ENCODE results near the gene SELL. TPM values are rescaled to one million over a fixed set of nuclear protein-coding genes. Genes with fewer than 3 reads are reported as not detected.
"Not testable (repeated sequence)": the region's sequence is repeated elsewhere in the genome, so short reads cannot be mapped to it uniquely, and the experiment has no call there.

The SELL gene
- total and polyA plus RNA-seq, 2 experiments from 2014 or later: 1.1 to 1.5 TPM

DNA sequence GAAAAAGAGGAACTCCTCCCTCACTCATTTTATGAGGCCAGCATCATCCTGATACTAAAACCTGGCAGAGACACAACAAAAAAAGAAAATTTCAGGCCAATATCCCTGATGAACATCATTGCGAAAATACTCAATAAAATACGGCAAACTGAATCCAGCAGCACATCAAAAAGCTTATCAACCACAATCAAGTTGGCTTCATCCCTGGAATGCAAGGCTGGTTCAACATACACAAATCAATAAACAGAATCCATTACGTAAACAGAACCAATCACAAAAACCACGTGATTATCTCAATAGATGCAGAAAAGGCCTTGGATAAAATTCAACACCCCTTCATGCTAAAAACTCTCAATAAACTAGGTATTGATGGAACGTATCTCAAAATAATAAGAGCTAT, 1.7 kb upstream of the SELL start:
- not testable (repeated sequence) for H2AFZ ChIP-seq; H3K79me2 ChIP-seq; H4K20me1 ChIP-seq (ENCODE audit: insufficient read depth, poor library complexity, severe bottlenecking); H3K27me3 ChIP-seq; H3K4me1 ChIP-seq (ENCODE audit: insufficient read depth); H3K4me3 ChIP-seq; DNase-seq (ENCODE audit: low spot score); H3K9me2 ChIP-seq (replicated peaks; ENCODE audit: insufficient read depth); H3K27ac ChIP-seq; H3K36me3 ChIP-seq (replicated peaks; ENCODE audit: insufficient read depth, low read depth); H3K9me3 ChIP-seq (ENCODE audit: low read depth); H3K4me2 ChIP-seq
- 92% methylated on average over 5 of the region's 5 CpGs for WGBS (ENCODE audit: low lambda C conversion rate, missing lambda C conversion rate)

DNA sequence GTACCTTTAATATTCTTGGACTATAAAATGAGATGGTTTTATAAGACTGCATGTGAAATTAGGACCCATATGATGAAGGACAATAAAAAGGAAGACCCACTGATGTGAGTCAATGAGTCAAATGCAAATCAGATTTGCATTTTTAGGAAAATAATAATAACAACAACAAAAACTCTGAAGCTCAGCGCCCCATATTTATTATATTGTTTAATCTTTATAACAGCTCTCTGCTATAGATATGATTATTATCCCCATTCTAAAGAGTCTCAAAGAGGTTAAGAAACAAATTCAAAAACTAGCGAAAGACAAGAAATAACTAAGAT, 850 bp upstream of the SELL start:
- H3K79me2 ChIP-seq: no peaks in the 10 kb centered on the region
- no peak overlapping the region for H2AFZ ChIP-seq
- no peak overlapping the region for H3K4me3 ChIP-seq
- TF ChIP-seq, protein P1, sequence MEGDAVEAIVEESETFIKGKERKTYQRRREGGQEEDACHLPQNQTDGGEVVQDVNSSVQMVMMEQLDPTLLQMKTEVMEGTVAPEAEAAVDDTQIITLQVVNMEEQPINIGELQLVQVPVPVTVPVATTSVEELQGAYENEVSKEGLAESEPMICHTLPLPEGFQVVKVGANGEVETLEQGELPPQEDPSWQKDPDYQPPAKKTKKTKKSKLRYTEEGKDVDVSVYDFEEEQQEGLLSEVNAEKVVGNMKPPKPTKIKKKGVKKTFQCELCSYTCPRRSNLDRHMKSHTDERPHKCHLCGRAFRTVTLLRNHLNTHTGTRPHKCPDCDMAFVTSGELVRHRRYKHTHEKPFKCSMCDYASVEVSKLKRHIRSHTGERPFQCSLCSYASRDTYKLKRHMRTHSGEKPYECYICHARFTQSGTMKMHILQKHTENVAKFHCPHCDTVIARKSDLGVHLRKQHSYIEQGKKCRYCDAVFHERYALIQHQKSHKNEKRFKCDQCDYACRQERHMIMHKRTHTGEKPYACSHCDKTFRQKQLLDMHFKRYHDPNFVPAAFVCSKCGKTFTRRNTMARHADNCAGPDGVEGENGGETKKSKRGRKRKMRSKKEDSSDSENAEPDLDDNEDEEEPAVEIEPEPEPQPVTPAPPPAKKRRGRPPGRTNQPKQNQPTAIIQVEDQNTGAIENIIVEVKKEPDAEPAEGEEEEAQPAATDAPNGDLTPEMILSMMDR (IDR thresholded peaks at IDR 0.05; ENCODE audit: poor library complexity): no peak
- TF ChIP-seq EZH2phosphoT487 (IDR thresholded peaks at IDR 0.05; ENCODE audit: low read depth, severe bottlenecking, unreplicated experiment) (no peak), EZH2 (IDR thresholded peaks at IDR 0.05; ENCODE audit: borderline replicate concordance) (no peak)
- H3K36me3 ChIP-seq (replicated peaks; ENCODE audit: insufficient read depth, low read depth): no peaks in the 10 kb centered on the region
- H3K27ac ChIP-seq: no peak overlapping the region
- H4K20me1 ChIP-seq (ENCODE audit: insufficient read depth, poor library complexity, severe bottlenecking): no peaks in the 10 kb centered on the region
- H3K4me2 ChIP-seq: no peak overlapping the region
- no peaks in the 10 kb centered on the region for H3K9me2 ChIP-seq (replicated peaks; ENCODE audit: insufficient read depth)
- WGBS (ENCODE audit: low lambda C conversion rate, missing lambda C conversion rate): 98% methylated on average over 2 of the region's 2 CpGs
- H3K4me1 ChIP-seq (ENCODE audit: insufficient read depth): no peaks in the 10 kb centered on the region
- DNase-seq (ENCODE audit: low spot score): no peak
- no peaks in the 10 kb centered on the region for H3K27me3 ChIP-seq
- no peaks in the 10 kb centered on the region for H3K9me3 ChIP-seq (ENCODE audit: low read depth)

DNA sequence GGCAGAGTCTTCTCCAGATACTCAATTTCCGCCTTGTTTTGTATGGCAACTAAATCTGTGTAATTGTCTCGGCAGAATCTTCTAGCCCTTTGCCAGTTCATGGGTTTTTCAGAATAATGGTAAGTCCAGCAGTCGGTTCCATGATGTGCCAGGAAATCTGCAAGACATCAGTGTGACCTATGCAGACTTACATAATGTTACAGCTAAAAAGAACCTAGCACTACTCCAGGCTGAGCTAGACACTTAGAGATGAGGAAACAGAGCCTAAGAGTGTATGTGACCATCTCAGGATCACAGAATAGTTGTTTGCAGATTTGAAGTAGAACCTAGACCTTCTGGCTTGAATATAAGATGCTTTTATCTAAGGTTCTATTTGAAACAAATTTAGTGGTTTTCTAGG, 2.8 kb downstream of the SELL start:
- TF ChIP-seq EZH2phosphoT487 (IDR thresholded peaks at IDR 0.05; ENCODE audit: low read depth, severe bottlenecking, unreplicated experiment): no peak
- TF ChIP-seq, protein P1 (IDR thresholded peaks at IDR 0.05; ENCODE audit: poor library complexity): no peak
- TF ChIP-seq EZH2 (IDR thresholded peaks at IDR 0.05; ENCODE audit: borderline replicate concordance): no peak
- H3K36me3 ChIP-seq (replicated peaks; ENCODE audit: insufficient read depth, low read depth): no peaks in the 10 kb centered on the region
- no peaks in the 10 kb centered on the region for H3K4me1 ChIP-seq (ENCODE audit: insufficient read depth)
- no peaks in the 10 kb centered on the region for H3K79me2 ChIP-seq
- DNase-seq (ENCODE audit: low spot score): no peak
- no peaks in the 10 kb centered on the region for H4K20me1 ChIP-seq (ENCODE audit: insufficient read depth, poor library complexity, severe bottlenecking)
- H3K27ac ChIP-seq: no peak overlapping the region
- no peaks in the 10 kb centered on the region for H3K27me3 ChIP-seq
- H3K4me3 ChIP-seq: no peak overlapping the region
- H3K9me2 ChIP-seq (replicated peaks; ENCODE audit: insufficient read depth): no peaks in the 10 kb centered on the region
- no peak overlapping the region for H2AFZ ChIP-seq
- H3K4me2 ChIP-seq: no peak overlapping the region
- no peaks in the 10 kb centered on the region for H3K9me3 ChIP-seq (ENCODE audit: low read depth)
- 93% methylated on average over 3 of the region's 3 CpGs for WGBS (ENCODE audit: low lambda C conversion rate, missing lambda C conversion rate)

DNA sequence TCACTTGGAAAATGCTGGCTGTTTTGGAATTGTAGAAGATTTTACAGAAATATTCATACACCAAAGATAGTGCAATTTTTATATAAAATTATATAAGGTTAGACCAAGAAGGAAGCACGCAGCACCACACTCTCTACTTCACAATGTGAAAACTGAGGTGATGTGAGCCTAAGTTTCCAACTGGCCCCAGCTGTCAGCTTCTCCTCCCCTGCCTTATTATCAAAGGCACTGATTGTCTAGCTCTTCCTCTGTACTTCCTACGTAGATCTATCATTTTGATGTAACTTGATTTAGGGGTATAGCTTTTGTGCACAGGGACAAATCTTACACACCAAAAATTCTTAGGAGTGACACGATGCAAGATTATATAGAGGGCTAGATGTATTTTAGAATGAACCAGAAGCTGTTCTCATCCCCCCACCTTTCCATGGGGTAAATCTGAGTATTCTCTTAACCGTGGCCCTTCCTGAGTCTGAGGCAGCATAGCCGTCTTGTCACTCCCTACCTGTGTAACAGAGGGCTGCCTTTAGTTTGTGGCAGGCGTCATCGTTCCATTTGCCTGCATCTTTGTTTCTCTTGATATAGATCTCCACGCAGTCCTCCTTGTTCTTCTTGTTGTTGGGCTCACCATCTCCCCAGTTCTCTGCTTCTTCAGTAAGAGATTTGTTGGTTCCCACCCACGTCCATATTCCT, 3.4 kb downstream of the SELL start:
- Histone ChIP-seq H3K4me2 (no peak overlapping the region), H4K20me1 (ENCODE audit: insufficient read depth, poor library complexity, severe bottlenecking) (no peaks in the 10 kb centered on the region), H3K79me2 (no peaks in the 10 kb centered on the region), H3K36me3 (replicated peaks; ENCODE audit: insufficient read depth, low read depth) (no peaks in the 10 kb centered on the region), H2AFZ (no peak overlapping the region), H3K9me3 (ENCODE audit: low read depth) (no peaks in the 10 kb centered on the region), H3K27ac (no peak overlapping the region), H3K27me3 (no peaks in the 10 kb centered on the region), H3K4me1 (ENCODE audit: insufficient read depth) (no peaks in the 10 kb centered on the region), H3K4me3 (no peak overlapping the region), H3K9me2 (replicated peaks; ENCODE audit: insufficient read depth) (no peaks in the 10 kb centered on the region)
- no peak for DNase-seq (ENCODE audit: low spot score)
- TF ChIP-seq, protein P1 (IDR thresholded peaks at IDR 0.05; ENCODE audit: poor library complexity): no peak
- TF ChIP-seq EZH2phosphoT487 (IDR thresholded peaks at IDR 0.05; ENCODE audit: low read depth, severe bottlenecking, unreplicated experiment): no peak
- TF ChIP-seq EZH2 (IDR thresholded peaks at IDR 0.05; ENCODE audit: borderline replicate concordance): no peak
- WGBS (ENCODE audit: low lambda C conversion rate, missing lambda C conversion rate): 81% methylated on average over 9 of the region's 9 CpGs
